HG02938 (cell line): ENCODE results near the gene IGSF1.

ENCODE experiments used
- ATAC-seq: cut with Tn5 transposase; IDR thresholded peaks from one replicate; pipeline ENCODE4 v1.9.1; 2021; ENCODE audit warnings: mild to moderate bottlenecking, moderate library complexity; ENCODE audit not compliant: unreplicated experiment

The IGSF1 gene, protein sequence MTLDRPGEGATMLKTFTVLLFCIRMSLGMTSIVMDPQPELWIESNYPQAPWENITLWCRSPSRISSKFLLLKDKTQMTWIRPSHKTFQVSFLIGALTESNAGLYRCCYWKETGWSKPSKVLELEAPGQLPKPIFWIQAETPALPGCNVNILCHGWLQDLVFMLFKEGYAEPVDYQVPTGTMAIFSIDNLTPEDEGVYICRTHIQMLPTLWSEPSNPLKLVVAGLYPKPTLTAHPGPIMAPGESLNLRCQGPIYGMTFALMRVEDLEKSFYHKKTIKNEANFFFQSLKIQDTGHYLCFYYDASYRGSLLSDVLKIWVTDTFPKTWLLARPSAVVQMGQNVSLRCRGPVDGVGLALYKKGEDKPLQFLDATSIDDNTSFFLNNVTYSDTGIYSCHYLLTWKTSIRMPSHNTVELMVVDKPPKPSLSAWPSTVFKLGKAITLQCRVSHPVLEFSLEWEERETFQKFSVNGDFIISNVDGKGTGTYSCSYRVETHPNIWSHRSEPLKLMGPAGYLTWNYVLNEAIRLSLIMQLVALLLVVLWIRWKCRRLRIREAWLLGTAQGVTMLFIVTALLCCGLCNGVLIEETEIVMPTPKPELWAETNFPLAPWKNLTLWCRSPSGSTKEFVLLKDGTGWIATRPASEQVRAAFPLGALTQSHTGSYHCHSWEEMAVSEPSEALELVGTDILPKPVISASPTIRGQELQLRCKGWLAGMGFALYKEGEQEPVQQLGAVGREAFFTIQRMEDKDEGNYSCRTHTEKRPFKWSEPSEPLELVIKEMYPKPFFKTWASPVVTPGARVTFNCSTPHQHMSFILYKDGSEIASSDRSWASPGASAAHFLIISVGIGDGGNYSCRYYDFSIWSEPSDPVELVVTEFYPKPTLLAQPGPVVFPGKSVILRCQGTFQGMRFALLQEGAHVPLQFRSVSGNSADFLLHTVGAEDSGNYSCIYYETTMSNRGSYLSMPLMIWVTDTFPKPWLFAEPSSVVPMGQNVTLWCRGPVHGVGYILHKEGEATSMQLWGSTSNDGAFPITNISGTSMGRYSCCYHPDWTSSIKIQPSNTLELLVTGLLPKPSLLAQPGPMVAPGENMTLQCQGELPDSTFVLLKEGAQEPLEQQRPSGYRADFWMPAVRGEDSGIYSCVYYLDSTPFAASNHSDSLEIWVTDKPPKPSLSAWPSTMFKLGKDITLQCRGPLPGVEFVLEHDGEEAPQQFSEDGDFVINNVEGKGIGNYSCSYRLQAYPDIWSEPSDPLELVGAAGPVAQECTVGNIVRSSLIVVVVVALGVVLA (N-terminal part only)

DNA sequence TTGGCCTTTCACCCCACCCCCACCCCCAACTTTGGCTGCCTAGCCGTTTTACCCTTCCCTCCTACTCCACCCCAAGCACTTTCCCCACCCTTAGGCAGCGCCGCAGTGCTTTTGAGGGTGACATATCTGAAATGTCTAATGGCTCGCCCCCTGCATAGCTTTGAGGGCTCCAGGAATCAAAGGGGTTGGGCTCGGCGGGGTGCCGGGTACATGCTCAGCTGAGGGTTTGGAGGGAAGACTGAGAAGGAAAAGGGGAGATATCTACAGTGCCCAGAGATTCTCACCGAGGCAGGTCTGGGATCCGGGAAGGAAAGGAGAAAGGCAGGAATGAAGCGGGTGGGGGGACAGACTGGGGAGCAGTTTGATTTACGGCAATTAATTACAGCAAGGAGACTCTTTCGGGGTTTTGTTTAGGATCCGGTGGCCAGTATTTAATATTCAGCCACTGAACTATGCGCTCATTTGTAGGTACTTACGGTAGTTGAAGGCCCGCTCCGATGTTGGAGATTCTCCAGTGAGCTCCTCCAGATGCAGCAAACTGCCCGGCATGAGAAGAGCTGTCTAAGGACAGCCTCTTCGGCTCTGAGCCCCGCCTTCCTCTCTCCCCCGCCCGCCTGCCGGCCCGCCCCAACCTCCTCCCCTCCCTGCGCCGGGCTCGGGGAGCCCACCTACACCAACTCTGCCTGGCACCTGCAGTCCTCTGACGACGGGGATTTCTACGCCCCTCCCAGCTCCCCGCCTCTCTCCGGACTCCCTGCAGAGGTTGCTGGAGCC, at the start of gene IGSF1:
IGSF1 (minus strand) TSS at position 569 of the 774 bp plus-strand sequence. CDS start 2,632 bp downstream, outside the sequence.
- no peak for ATAC-seq

DNA sequence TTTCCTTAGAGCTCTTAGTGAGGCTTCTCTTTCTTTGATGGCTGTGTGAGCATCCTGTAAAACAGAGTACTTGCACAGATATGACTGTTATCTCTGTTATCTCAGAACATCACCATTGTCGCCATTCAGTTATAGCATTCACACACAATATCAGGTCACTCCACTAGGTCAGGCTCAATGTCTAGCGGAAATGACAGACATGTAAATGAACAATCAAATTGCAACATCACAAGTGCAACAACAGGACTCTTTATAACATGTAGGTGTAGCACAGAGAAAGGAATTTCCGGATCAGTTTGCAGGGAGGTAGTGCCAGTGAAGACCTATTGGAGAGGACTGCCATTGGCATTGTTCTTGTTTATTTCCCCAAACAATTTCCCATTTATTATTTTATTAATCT, 43.2 kb upstream of the IGSF1 start:
- no peak for ATAC-seq

DNA sequence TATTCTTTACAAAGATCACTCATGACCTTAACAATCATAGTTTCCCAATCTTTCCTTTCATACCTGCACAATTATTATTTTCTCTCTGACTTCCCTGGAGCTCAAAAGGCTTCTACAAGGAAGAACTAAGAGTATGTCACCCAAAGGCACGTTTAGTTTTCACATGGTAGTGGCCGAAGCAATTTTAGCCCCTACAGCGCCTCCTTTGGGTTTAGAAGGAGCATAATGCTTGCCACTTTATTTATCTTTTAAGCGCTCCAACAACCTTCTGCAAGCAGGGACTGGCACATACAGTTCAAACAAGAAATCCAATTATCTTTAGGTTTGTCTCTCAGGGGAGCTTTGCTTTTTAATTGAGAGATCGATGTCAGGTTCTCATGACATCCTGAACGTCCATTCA, 42.0 kb upstream of the IGSF1 start:
- no peak for ATAC-seq

DNA sequence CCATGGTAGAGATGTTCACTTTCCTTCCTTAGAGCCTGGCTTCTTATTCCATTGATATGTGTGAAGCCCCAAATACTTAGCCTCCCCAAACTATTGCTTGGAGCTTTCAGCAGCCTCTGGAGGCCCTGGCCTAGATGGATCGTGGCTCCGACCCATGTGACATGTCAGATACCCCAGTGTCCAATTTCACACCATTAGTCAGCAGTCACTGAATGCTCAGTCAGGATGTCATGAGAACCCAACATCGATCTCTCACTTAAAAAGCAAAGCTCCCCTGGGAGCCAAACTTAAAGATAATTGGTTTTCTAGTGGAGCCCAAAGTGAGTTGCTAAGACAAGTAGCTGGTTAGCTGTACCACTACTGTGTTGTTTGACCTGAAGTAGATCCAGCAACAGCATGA, 41.6 kb upstream of the IGSF1 start:
- no peak for ATAC-seq

DNA sequence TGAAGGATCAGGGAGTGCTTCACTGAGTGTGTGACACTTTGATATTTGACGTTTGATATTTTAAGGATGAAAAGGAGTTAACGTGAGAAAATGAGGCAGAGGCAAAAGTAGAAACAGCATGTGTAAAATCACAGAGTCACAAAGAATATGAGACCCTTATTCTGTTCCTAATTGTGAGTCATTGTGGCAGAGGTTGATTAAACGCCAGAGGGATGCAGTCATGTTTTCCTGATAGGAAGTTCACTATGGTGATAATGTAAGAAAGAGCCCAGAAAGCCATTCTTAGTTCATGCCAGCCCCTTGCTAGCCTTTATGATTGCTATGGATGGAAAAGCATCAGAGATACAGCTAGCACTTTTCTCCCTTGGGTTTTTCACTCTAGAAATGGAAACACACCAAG, 33.5 kb upstream of the IGSF1 start:
- no peak for ATAC-seq

DNA sequence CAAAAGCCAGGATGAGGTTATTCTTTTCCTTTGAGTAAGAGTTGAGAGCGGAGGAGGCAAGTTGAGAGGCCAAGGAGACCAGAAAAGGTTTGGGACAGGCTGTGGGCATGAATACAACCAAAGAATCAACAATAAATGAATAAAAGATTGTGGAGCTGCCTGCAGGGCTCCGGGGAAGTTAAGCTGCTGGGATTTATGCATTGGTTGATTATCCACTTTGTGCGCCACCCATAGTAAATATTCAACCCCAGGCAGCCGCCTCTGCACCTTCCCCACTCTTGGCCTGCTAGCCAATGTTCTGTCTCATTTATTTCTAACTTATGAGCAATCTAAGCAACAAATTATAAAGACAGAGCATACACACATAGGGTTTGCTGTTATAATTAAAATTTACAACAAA, 28.2 kb upstream of the IGSF1 start:
- ATAC-seq = no peak

DNA sequence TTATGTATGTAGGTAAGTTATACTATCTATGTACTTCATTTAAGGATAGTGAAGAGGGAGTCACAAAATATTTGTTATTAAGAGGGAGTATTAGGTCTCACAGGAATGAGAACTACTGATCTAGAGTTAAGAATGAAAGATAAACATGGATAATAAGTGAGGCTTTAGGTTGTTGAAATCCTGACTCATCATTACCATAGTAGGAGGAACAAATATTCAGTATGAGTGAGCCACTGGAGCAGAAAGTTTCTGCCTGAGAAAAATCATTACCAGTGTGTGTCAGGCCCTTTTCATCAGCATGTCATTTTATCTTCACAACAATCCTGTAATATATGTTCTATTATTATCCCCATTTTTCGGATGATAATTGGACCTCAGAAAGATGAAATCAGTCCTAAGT, 27.2 kb upstream of the IGSF1 start:
- no peak for ATAC-seq

DNA sequence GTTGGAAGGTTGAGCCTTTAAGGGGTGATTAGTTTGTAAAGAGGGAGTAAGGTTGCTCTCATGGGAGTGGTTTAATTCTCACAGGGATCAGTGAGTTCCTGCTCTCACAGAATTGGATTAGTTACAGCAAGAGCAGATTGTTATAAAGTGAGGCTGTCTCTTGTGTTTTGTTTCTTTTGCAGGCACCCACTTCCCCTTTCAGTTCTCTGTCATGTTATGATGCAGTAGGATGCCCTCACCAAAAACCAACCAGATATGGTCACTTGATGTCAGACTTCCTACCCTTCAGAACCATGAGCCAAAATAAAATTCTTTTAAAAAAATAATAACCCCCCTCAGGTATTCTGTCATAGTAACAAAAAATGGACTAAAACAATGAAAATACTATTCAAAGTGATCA, 19.9 kb upstream of the IGSF1 start:
- ATAC-seq = peak; percentile 52

DNA sequence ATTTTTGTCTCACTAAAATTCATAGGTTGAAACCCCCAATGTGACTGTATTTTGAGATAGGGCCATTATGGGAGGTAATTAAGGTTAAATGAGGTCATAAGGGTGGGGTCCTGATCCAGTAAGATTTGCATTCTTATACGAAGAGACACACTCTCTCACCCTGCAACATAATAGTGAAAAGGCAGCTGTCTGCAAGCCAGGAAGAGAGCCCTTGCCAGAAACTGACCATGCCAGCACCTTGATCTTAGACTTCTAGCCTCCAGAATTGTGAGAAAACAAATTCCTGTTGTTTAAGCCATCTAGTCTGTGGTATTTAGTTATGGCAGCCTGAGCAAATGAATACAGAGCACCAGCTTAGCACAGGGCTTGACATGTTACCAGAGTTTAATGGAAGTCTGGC, 17.5 kb upstream of the IGSF1 start:
- ATAC-seq = no peak

DNA sequence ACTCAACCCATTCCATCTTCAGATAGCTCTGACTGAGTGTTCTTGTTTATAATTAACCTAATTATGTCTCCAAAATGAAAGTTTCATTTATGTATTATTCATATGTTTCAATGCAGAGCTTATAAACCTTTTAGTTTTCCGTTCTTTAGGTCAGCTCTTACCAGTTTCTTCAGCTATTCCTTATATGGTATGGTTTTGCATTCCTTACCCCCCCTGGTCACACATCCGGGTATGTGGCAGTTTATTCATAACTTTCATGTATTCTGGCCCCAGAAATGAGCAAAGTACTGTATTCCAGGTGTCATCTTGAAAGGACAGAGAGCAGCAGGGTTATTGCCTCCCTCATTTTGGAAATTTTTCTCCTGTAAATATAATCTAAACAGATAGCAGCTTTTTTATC, 16.8 kb upstream of the IGSF1 start:
- ATAC-seq = no peak

DNA sequence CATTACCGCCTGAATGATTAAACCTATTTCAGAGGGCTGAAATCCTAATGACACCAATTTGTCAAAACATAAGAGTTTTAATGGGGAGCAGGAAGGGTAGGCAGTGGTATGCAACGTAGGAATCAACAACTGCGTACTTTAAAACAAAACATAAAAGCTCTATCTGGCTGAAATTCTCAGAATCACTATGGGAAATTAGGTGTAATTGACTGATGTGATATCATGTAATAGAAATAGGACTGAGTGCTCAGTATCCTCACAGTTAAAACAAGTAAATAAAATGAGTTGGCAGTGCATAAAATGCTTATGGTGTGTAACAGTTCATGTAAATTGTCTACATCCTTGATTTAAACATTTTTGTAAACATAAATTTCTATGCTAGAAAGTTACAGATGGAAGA, 13.6 kb upstream of the IGSF1 start:
- ATAC-seq = no peak

DNA sequence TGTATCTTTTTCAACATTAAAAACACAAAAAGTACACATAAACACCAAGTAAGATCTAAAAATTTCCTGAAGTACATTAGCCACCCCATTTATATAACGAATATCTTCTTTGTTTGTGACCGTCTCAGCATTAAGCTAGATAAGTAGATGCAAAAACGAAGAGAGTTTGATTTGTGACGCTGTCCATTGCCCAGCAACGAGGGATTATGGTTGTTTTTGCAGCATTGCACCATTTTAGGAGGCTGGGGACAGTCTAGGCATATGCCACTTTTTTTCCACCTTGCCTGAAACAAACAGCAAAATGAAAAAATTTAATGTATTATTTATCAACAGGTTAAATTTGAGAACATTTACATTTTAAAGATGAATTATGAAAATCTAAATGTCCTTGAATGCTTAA, 12.0 kb upstream of the IGSF1 start:
- ATAC-seq = no peak

DNA sequence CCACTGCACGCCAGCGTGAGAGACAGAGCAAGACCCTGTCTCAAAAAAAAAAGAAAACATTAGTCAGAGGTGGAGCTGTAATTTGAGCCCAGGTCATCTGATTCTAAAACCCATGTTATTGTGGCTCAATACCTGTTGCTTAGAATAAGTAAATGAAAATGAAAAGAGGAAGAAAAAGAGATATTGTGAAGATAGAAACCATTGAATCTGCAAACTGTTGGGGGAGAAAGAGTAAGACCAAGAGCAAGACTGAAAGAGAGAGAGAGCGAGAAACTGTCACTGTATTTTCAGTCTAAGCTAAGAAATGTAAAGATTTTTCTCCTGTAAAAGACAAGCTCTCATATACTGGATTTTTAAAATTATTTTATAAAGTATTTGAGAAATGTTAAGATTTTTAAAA, 9.7 kb upstream of the IGSF1 start:
- ATAC-seq = no peak

DNA sequence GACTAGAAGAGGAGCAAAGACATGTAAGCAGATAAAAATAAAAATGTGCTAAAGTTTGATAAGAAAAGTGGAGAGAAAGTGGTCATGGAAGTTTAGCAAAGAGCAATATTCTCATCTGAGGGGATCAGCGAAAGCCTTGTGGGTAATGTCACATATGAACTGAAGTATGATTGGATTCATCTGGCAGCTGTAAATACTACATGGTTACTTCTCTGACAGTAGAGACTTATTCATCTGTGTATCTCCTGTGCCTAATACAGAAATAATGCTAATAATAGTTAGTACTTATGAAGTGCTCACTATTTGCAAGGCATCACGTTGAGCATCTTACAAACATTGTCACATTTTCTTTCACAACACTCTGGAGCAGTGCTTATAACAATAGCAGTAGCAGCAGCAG, 8.9 kb upstream of the IGSF1 start:
- no peak for ATAC-seq

DNA sequence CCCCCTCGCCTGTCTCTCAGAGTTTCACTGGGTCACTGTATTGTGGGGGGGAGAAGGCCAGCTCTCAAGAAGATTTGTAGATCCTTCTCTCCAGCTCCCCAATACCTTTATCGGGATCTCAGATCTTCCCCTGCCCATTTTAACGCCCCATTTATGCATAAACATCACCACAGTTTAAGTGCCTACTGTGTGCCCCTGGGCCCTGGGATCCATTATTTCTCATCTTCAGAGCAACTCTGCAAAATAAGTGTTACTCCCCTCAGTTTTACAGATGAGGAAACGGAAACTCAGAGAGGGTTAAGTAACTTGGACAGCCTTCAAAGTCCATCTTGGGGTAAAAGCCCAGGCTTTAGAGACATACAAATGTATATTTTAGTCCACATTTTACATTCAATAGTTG, 421 bp upstream of the IGSF1 start:
- no peak for ATAC-seq

DNA sequence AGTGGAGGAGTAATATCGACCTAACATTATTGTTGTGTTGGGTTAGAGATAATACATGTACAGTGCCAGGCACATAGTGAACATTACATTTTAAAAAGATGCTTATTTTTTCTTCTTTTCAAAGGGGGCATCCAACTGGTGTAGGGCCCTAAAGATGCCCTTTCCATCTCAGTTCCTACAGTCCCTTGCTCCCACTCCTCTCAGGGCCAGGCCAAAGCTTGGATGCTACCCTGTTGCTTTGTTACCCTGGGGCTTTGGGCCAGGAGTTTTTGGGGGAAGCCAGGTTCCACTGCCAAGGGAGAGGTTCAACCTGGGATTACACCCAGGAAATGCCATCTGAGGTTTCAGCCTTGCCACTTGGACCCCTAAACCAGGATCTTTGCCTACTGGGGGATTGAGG, 918 bp downstream of the IGSF1 start:
- no peak for ATAC-seq

DNA sequence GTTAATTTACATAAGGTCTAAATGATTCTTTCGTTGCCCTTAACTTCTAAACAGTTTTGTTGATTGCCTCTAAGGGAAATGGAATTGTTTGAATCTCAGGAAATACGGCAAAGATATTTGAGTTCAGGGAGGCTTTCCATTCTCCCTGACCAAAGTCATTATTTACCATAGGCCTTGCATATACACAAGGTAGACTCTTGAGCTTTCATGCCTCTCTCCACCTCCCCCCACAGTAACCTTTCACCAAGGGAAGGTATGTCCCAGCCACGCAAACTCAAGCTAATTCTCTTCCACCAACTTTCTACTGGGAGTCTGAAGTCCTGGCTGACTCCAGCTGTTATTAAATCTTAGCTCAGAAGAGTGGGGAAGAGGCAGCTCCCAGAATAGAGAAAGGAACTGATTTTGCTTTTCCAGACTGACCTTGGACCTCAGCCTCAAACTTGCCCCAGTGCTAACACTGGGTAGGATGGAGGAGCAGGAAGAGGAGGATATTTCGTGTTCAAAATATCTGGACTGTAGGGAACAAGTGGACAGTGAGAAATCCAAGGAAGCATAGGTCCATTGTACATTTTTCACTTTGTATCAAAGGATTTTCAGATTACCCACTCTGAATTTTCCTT, 1.4 kb downstream of the IGSF1 start:
- no peak for ATAC-seq

DNA sequence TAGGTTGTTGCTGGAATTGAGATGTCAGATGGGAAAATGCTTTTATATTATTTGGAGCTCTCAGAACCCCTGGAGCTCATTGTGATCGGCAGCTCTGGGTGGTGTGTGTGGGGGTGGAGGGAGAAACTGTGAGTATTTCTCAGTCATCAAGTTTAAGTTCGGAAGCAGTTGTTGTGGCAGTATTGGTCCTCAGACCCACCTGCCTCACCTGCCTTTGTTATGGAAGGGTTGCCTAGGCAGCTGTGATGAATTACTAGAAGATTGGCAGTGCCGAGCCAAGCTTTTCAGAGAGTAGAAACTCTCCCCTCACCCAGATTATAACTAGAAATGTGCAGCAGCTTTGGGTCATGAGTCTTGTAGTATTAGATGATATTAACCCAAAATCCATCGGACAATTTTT, 9.5 kb downstream of the IGSF1 start:
- no peak for ATAC-seq

DNA sequence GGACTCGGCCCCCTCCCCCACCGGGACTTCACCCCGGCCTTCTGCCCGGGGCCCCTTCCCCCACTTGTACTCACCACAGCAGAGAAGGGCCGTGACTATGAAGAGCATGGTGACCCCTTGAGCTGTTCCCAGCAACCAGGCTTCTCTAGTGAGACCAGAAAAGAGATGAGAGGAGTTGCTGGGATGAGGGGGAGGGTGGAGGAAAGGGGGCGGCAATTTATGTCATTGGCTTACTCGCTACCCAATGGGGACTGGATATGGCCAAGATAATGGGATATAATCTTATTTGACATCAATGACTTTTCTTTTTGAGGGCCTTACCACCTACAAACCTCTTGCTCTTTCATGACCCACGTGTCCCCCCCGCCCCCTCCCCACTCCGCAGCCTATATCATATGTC, 9.9 kb downstream of the IGSF1 start:
- ATAC-seq = no peak

DNA sequence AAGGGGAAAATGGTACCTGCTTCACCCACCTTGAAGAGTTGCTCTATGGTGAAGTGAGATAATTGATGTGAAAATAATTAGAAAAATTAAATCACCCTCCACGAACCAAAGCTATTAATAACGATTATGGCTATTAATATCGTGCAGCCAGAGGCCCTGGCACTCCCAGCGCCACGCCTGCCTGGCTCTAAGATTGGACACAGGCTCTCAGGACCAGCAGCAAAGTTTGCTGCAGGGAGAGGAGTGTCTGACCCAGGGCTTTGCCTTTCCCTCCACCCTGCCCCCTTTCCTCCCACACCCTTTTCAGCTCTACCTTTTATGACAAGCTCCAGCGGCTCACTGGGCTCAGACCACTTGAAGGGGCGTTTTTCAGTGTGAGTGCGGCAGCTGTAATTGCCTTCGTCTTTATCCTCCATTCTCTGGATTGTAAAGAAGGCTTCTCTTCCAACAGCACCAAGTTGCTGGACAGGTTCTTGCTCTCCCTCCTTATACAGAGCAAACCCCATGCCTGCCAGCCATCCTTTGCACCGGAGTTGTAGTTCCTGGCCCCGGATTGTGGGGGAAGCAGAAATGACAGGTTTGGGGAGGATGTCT, 11.5 kb downstream of the IGSF1 start:
- no peak for ATAC-seq
